Measurements from ENCODE around the gene TBC1D22A.

TBC1D22A gene

DNA sequence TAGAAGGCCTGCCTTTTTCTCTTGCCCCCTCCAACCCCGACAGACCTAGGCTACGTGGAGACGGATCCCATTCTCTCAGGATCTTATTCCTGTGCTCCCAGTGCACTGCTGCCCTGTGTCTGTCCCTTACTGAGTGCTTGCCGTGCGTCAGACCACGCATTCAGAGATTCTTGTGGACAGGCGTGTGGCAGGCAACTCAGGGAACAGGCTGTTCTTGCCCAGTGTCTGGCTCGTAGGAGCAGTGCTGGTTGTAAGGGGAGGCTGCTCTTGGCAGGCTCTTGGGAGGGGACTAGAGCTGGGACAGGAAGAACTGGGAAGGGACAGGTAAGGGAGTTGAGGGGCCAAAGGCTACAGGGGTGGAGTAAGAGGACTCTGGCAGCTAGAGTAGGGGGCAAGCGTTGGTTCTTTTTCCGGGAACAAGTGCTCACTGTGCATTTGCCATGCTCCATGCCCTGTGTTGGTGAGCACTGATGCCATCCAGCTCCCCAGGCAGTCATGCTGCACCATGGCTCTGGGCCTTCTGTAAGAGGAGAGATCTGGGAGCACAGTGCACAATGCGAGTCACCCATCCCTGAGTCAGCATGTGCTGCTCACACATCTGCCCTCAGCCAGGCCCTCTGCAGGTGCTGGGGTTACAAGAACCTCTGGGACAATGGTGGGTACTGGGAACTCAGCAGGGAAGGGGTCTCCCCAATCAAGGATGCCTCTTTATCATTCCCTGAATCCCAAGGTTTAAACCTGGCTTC lies 119.1 kb downstream of the TBC1D22A start:
- DNase-seq (ENCODE audit: low read depth in 1 of 2, low spot score in 1 of 2): no peak

DNA sequence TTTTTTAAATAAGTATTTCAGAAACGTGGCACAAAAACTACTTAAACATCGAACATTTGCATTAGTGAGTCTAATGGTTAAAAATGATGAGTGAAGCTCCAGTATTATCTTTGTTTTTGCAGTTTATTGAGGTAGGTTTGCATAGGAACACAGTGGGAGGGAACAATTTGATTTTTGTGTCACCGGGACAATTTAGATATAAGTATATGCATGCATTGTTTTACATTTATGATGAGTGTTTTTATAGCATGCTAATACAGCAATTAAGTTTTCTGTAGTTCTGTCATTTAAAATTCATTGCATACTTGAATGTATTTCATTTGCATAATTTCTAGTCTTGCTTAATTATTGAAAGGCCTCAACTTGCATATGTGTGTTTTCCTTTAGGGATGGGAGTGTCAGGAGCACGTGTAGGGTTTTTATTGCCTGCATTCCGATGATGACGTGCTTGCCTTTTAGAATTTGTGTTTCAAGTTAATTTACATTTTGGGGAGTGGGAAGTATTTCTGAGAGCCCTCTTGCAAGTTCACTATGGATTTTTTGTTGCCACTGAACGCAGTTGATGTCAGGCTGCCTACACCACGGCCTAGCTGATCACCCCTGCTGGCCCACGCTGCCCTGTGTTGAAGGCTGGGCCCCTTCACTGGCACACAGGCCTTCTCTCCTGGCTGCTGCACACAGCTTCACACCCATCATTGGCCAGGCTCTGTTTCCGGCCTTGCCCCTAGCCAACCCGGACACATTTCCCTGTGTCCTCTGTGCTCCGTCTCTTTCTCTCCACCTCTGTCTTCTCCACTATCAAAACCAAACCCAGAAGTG lies 120.9 kb downstream of the TBC1D22A start:
- no peak for DNase-seq (ENCODE audit: low read depth in 1 of 2, low spot score in 1 of 2)

GRCh38 chr22:46884365-46884764 lies 121.9 kb downstream of the TBC1D22A start:
- DNase-seq (ENCODE audit: low read depth in 1 of 2, low spot score in 1 of 2): no peak

GRCh38 chr22:46887978-46888377 lies 125.5 kb downstream of the TBC1D22A start:
- DNase-seq (ENCODE audit: low read depth in 1 of 2, low spot score in 1 of 2): no peak

DNA sequence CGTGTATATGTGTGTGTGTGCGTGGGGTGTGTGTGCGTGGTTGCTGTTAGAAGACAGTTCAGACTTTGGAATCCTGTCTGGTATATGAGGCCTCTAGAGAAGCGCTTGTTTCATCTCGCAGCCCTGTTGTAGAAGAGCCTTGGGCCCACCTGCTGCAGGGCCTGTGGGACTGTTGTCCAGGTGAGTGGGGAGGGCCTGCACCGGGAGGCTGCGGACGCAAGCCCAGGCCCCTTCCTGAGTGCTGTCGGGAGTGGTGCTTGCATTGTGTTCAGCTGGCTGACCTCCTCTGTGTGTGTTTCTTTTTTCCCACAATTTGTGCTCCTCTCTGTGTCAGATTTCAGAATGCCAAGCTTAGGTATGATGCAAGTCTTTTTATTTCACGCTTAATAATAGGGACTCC lies 128.4 kb downstream of the TBC1D22A start:
- DNase-seq (ENCODE audit: low read depth in 1 of 2, low spot score in 1 of 2): no peak

DNA sequence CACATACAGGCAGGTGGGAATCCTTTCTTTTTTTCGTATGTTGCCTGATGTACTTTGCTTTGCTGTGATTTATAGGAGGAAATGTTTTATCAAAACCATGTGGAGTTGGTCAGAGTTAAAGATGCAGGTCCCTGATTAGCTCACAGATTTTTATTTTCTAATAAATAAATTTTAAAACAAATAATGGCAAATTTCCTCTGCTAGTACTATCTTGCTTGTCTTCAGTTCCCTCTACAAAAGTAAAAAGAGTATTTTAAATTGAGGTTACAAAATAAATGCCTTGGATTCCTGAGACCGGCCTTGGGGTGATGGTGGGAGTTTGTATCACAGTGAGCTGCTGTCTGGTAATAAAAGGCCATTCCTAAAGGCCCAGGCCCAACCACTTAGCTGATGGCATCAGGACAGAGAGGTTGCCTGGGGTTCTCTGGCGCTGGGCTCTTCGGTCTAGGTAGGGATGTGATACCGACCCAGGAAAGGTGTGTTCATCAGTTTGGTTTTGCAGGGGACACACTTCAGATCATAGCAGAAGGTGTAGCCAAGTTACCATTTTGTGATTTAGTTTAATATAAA lies 129.0 kb downstream of the TBC1D22A start:
- no peak for DNase-seq (ENCODE audit: low read depth in 1 of 2, low spot score in 1 of 2)

- DNase-seq (ENCODE audit: low read depth in 1 of 2, low spot score in 1 of 2): no peak
Observed at GRCh38 chr22:46892866-46893265, 130.4 kb downstream of the TBC1D22A start.

DNA sequence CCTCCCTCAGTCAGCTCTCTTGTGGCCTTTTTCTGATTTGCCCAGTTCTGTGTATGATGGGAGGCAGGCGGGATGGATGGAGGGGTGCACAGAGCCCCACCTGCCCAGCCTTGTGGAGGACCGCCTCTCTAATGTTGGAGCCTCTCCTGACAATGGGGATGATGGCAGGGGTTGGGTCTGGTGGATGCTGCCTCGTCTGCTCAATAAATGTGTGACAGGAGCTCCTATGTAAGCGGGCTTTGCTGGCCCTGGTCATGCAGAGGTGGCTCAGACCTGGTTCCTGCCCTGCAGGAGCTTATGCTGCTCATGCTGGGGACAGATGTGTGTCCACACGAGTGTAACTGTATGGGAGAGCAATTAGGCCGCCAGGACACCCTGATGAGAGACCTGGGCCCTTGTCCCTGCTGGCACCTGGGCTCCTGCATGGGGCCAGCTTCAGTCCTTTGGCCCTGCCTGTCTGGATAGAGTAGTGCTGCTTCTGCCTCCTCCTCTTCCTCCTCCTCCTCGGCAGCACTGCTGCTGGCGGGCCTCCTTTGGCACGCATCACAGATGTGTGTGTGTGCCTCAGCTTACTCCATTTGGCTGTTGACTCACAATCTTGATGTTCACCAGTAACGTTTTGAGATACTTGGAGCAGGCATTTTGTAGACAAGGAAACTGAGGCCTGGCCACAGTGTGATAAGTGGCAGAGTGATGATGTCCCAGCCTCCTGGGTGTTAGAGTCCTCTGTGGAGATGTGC lies 131.0 kb downstream of the TBC1D22A start:
- DNase-seq (ENCODE audit: low read depth in 1 of 2, low spot score in 1 of 2): no peak

GRCh38 chr22:46894081-46894671 lies 131.7 kb downstream of the TBC1D22A start:
- no peak for DNase-seq (ENCODE audit: low read depth in 1 of 2, low spot score in 1 of 2)

DNA sequence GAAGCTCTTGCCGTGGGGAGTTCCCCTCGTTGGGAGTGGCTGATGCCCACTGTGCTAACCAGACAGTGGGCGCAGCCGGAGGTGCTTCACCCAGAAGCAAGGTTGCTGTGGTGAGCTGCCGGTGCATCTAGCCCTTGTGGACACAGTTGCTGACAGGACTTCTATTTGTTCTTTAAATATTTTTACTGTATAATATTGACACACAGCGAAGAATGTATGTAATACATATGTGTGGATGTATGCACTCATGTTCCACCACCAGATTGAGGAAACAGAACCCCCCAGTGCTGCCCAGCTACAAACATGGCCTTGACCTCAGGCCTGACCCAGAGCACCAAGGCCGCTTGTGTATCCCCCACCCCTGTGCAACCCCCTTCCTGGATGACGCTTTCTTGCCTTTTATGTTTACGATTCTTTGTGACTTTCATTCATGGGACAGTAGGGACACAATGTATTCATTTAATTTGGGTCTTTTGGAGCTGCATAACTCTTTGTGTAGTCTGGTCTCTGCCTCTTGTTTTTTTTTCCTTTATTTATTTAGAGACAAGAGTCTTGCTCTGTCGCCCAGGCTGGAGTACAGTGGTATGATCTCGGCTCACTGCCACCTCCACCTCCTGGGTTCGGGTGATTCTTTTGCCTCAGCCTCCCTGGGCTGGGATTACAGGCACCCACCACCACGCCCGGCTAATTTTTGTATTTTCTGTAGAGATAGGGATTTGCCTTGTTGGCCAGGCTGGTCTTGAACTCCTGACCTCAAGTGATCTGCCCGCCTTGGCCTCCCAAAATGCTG lies 132.6 kb downstream of the TBC1D22A start:
- DNase-seq (ENCODE audit: low read depth in 1 of 2, low spot score in 1 of 2): no peak

DNA sequence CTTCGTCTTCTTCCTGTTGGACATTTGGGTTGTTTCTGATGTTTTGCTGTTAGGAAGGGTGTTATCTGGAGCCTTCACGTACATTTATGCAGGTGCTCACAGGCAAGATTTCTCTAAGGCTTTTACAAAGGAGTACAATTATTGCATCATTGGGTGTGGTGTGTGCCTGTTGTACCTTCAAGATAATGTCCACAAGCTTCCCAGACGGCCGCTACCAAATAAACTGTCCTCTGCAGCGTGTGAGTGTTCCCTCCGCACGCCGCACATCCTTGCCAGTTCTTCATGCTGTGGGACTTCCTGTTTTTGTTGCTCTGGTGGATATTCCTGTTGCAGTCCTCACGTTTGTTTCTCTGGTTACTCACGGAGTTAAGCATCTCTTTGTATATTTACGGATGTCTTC lies 133.3 kb downstream of the TBC1D22A start:
- no peak for DNase-seq (ENCODE audit: low read depth in 1 of 2, low spot score in 1 of 2)

DNA sequence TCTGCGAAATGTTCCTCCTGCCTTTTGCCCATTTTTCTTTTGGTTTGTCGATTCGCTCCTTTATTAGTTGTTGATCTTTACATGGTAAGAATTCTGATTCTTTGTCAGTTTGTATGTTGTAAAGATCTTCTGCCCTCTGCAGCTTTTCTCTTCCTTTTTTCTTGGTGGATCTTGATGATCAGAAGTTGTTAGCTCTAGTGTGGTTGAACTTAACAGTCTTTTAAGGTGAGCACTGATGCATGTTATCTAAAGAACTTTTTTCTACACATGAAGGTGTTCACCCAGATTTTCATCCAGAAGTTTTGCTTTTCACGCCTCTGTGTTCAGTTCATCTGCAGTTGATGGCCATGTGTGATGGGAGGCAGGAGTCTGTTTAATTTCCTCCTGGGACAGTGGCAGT lies 133.7 kb downstream of the TBC1D22A start:
- no peak for DNase-seq (ENCODE audit: low read depth in 1 of 2, low spot score in 1 of 2)

DNA sequence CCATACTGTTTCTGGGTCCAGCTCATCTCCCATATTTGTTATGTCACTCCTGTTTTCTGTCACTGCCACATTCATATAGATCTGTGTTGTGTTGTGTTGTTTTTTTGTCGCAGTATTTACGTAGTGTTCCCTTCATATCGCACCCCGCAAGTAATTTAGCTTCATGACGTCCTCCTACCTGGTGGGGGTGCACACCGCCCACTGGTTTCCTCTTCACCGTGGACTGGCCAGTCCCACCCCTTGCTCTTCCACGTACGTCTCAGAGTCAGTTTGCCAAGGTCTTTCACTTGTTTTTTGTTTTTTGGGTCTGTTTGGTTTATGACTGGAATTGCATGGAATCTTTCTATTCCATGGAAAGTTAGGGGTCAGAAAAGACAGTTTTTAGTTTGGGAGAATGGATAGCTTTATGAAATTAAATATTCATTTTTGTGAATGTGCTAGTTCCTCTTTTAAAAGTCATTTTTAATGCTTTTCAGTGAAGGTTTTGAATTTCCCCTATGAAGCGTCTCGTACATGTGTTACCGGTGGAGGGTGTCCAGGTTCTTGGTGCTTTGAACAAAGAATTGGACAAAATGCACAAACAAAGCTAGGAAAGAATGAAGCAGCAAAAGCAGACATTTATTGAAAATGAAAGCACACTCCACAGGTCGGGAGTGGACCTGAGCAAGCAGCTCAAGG lies 134.3 kb downstream of the TBC1D22A start:
- DNase-seq (ENCODE audit: low read depth in 1 of 2, low spot score in 1 of 2): no peak

GRCh38 chr22:46897246-46897623 lies 134.8 kb downstream of the TBC1D22A start:
- no peak for DNase-seq (ENCODE audit: low read depth in 1 of 2, low spot score in 1 of 2)

DNA sequence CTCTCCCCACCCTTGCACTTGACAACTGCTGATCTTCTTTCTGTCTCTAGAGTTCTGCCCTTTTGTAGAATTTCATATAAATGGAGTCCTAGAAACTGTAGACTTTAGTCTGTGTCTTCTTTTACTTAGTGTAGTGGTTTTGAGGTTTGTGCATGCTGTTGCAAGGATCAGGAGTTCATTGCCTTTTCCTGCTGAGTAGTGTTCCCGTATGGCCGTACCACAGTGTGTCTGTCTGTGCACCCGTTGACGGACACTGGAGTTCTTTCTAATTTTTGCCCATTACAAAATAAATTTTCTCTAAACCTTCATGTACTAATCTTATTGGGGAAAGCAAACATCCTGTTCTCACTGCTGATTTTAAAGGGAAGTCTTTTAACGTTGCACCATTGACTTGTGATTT lies 138.1 kb downstream of the TBC1D22A start:
- DNase-seq (ENCODE audit: low read depth in 1 of 2, low spot score in 1 of 2): no peak

GRCh38 chr22:46902436-46902835 lies 140.0 kb downstream of the TBC1D22A start:
- DNase-seq (ENCODE audit: low read depth in 1 of 2, low spot score in 1 of 2): no peak

DNA sequence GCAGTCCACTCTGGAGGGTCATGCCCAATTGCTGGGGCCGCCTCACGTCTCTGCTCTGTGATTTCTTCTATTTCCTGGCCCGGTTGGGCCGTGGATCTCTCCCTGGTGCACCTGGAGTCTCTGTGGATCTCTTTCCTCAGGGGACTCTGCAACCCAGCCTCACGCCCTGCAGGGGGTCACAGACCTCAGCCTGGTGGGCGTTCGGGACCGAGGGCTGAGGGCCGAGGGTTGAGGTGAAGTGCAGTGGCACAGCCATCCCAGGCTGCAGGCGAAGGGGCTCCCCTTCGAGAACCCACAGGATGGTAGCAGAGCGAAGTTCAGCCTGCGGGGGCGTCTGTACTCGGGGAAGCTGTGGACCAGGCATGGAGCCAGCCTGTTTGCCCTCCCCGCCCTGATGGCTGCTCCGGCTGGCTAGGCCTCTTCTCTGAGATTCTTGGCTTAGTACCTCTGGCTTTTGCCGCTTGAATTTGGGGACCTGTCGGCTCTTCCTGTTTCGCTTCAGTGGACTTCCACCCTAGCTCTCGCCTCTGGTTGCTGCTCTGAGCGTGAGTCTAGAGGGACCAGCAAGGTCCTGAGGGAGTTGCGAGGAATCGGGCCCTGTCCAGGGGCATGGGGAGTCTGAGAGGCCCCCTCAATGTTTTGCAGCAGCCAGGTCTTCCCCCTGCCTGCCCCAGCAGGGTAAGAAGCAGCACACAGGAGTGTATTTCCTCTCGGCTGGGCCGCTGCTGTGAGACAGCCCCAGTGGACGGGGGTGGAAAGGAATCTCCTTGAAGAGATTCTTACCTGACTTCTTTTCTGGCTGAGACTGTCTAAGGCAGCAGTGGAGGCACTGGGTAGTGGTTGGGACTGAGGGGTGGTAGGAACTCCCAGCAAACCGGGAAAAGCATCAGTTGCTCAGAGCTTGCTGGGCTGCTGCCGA lies 140.8 kb downstream of the TBC1D22A start:
- DNase-seq (ENCODE audit: low read depth in 1 of 2, low spot score in 1 of 2): no peak

DNA sequence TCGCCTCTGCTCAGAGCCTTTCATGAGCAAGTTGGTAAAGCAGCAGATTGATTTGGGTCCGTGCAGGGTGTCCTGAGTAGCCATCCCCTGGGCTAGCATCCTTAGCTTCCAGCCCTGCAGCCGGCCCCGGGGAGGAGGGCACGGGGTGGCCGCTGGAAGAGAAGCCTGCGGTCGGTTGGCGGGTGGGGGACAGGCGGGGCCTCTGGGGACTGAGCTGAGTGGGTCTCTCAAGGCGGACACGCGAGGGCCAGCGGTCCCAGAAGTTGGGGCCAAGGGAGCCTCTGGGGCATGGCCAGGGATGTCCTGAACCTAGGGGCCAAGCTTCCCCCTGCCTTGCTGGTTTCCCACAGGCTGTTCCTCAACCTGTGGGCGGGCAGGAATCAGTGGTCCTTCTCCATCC lies 143.0 kb downstream of the TBC1D22A start:
- no peak for DNase-seq (ENCODE audit: low read depth in 1 of 2, low spot score in 1 of 2)

GRCh38 chr22:46905834-46906233 lies 143.4 kb downstream of the TBC1D22A start:
- DNase-seq (ENCODE audit: low read depth in 1 of 2, low spot score in 1 of 2): no peak
